Neural crest cell (in vitro differentiated cells): ENCODE data around the gene TBC1D25. TPM values are rescaled to one million over a fixed set of nuclear protein-coding genes. Genes with fewer than 3 reads are reported as not detected.

ENCODE experiments used
- DNase-seq: peaks from one replicate; pipeline ENCODE4 v3.0.0; 2021; ENCODE audit warnings: low read depth, mixed read lengths, low spot score
- H3K27ac Mint-ChIP-seq: one replicate; pipeline ENCODE4 v1.8.0; 2021; ENCODE audit warnings: mild to moderate bottlenecking, mixed read lengths; ENCODE audit not compliant: unreplicated experiment
- H3K27me3 Mint-ChIP-seq: 2 replicates; pipeline ENCODE4 v1.8.0; 2021; ENCODE audit warnings: low read depth, mild to moderate bottlenecking, mixed read lengths
- H3K36me3 Mint-ChIP-seq: 2 replicates; pipeline ENCODE4 v1.8.0; 2021; ENCODE audit warnings: low read depth, mild to moderate bottlenecking, mixed read lengths
- H3K4me1 Mint-ChIP-seq: 2 replicates; pipeline ENCODE4 v1.8.0; 2021; ENCODE audit warnings: mixed read lengths
- H3K4me3 Mint-ChIP-seq: one replicate; pipeline ENCODE4 v1.8.0; 2021; ENCODE audit warnings: mild to moderate bottlenecking, mixed read lengths
- H3K9me3 Mint-ChIP-seq: 2 replicates; pipeline ENCODE4 v1.8.0; 2021; ENCODE audit warnings: mixed read lengths
- CTCF ChIP-seq: fragments of 200-600 bp; sonication (generic); conservative IDR thresholded peaks from 2 replicates; pipeline ENCODE4 v1.5.0; 2021; ENCODE audit warnings: antibody characterized with exemption, mild to moderate bottlenecking
- total RNA-seq: library from RNA; stranded (reverse); gene quantifications from 2 replicates; pipeline ENCODE4 v1.2.1, GENCODE V29; 2021

TBC1D25 gene
- total RNA-seq, 1 donor from 2014 or later = 12.0 TPM

- Mint-ChIP-seq H3K27me3 (no peaks in the 10 kb centered on the region), H3K4me3 (peak overlapping the region; percentile 56), H3K36me3 (peaks cover 8% of the 10 kb centered on the region), H3K9me3 (no peaks in the 10 kb centered on the region), H3K27ac (no peak overlapping the region), H3K4me1 (peaks cover 13% of the 10 kb centered on the region)
- DNase-seq = no peak
- TF ChIP-seq CTCF = no peak
Observed at GRCh38 chrX:48512371-48512935, 27.1 kb upstream of the TBC1D25 start.

DNA sequence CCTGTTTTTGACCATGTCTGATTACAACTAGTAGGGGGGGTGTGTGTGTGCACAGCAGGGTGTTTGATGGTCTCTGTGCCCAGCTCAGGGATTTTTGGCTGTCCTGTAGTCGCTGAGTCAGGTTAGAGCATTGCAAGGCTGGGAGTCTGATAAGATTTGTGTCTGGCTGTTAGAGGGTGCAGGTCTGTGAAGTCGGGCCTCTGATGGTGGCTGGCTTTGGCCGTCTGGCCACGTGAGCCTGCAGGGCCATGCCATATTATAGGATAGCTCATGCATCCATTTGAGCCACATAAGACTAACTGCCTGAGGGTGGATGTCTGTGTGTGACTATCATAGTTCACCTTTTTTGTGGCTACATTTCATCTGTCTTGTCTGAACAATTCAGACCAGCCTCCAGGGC lies 25.8 kb upstream of the TBC1D25 start:
- Mint-ChIP-seq H3K4me3 (peak overlapping the region; percentile 56), H3K9me3 (no peaks in the 10 kb centered on the region), H3K27me3 (no peaks in the 10 kb centered on the region)

GRCh38 chrX:48514126-48514806 lies 25.2 kb upstream of the TBC1D25 start:
- Mint-ChIP-seq H3K27me3 (no peaks in the 10 kb centered on the region), H3K9me3 (no peaks in the 10 kb centered on the region), H3K27ac (no peak overlapping the region), H3K4me3 (no peak overlapping the region), H3K36me3 (peaks cover 8% of the 10 kb centered on the region), H3K4me1 (peaks cover 12% of the 10 kb centered on the region)
- TF ChIP-seq CTCF = no peak
- DNase-seq = no peak

More for the DNA sequence above, 25.8 kb upstream of the TBC1D25 start:
- no peak for DNase-seq
- TF ChIP-seq CTCF = no peak
- peaks cover 8% of the 10 kb centered on the region for H3K36me3 Mint-ChIP-seq
- H3K27ac Mint-ChIP-seq = no peak overlapping the region
- peaks cover 12% of the 10 kb centered on the region for H3K4me1 Mint-ChIP-seq

DNA sequence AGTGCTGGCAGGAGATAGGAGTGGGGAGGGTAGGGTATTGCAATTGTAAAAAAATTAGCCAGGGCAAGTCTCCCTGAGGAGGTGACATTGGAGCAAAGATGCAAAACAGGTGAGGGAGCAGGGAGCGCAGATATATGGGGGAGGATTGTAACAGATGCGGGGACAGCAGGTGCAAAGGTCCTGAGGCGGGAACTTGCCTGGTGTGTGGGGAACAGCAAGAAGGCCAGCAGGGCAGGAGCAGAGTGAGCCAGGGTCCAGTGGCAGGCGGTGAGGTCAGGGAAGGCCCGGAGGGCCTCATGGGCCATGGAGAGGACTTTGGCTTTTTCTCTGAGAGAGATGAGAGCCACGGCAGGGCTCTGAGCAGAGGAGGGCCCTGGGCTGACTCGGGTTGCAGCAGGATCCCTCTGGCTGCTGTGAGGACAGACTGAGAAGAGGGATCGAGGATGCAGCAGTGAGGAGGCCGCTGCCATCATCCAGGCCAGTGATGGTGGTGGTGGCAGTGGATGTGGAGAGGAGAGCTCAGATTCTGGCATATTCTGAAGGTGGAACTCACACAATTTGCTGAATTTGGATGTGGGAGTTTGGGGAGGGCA lies 24.6 kb upstream of the TBC1D25 start:
- TF ChIP-seq CTCF = no peak
- no peak for DNase-seq
- Mint-ChIP-seq H3K27me3 (no peaks in the 10 kb centered on the region), H3K4me3 (no peak overlapping the region), H3K27ac (no peak overlapping the region), H3K9me3 (no peaks in the 10 kb centered on the region), H3K36me3 (peaks cover 6% of the 10 kb centered on the region), H3K4me1 (peaks cover 5% of the 10 kb centered on the region)

GRCh38 chrX:48515842-48516241 lies 23.7 kb upstream of the TBC1D25 start:
- no peak for DNase-seq
- peaks cover 3% of the 10 kb centered on the region for H3K4me1 Mint-ChIP-seq
- H3K36me3 Mint-ChIP-seq = peaks cover 8% of the 10 kb centered on the region
- H3K27ac Mint-ChIP-seq = no peak overlapping the region
- H3K27me3 Mint-ChIP-seq = no peaks in the 10 kb centered on the region
- H3K9me3 Mint-ChIP-seq = peaks cover 3% of the 10 kb centered on the region
- no peak overlapping the region for H3K4me3 Mint-ChIP-seq
- TF ChIP-seq CTCF = no peak
